ENCODE data around the gene PRAC1. TPM values are rescaled to one million over a fixed set of nuclear protein-coding genes. Genes with fewer than 3 reads are reported as not detected.

Gene PRAC1
- total and polyA plus RNA-seq, 10 of the 15 experiments (the other 5 are each of a cell fraction or from before 2014, with no cell fraction given): not detected

GRCh38 chr17:48755356-48755755, 33.0 kb upstream of the PRAC1 start:
- Histone ChIP-seq H2AFZ (ENCODE audit: control insufficient read depth, low read depth, low read length) (no peak overlapping the region), H3K27ac (ENCODE audit: control insufficient read depth, insufficient read depth) (no peak overlapping the region), H3K9me3 (replicated peaks; ENCODE audit: control insufficient read depth, insufficient read depth, low read length) (no peaks in the 10 kb centered on the region), H3K4me1 (ENCODE audit: control insufficient read depth, insufficient read depth, low read length) (no peaks in the 10 kb centered on the region), H4K20me1 (ENCODE audit: control insufficient read depth, insufficient read depth) (peaks cover 2% of the 10 kb centered on the region; the same call in 1 of the 2 replicates), H3K36me3 (ENCODE audit: control insufficient read depth in 2 of 2, insufficient read depth in 2 of 2, low read length in 1 of 2) (no peaks in the 10 kb centered on the region), H3K9ac (ENCODE audit: control insufficient read depth, insufficient read depth, low read length) (no peak overlapping the region), H3K4me3 (no peak overlapping the region), H3K27me3 (replicated peaks in 1 of 2; ENCODE audit: control insufficient read depth in 2 of 2, insufficient read depth in 2 of 2, low read length in 1 of 2) (peaks cover 23 to 28% of the 10 kb centered on the region in 2 experiments), H3K79me2 (ENCODE audit: control insufficient read depth, insufficient read depth, low read length) (no peaks in the 10 kb centered on the region), H3K4me2 (ENCODE audit: control insufficient read depth, insufficient read depth) (no peak overlapping the region)
- ChIA-PET SMC1A (ENCODE audit: uncharacterized antibody, unreplicated experiment) (interaction anchor here (0.5 kb wide), 1 partner anchor 46 kb away, joined by 4 read pairs; no protein-coding TSS in a partner anchor), RAD21 (ENCODE audit: unreplicated experiment) (no interaction called here), POLR2A (no interaction called here), CTCF (interaction anchor here (0.9 kb wide), 1 partner anchor 76 kb away, joined by 3 read pairs; no protein-coding TSS in a partner anchor)
- intact Hi-C loops (cut with micrococcal nuclease; ENCODE audit: unreplicated experiment) (no loop called here), in situ Hi-C loops (cut with MboI) (no loop called here)
- DNase-seq (ENCODE audit: low read depth, low spot score) (no peak), ATAC-seq (no peak), FAIRE-seq (no peak)
- TF ChIP-seq KDM1A (IDR thresholded peaks at IDR 0.05; ENCODE audit: borderline replicate concordance): no peak
- TF ChIP-seq ZNF207 (IDR thresholded peaks at IDR 0.05; ENCODE audit: borderline replicate concordance): no peak
- TF ChIP-seq TAF1 (IDR thresholded peaks at IDR 0.05; ENCODE audit: borderline replicate concordance, low read depth, low read length): no peak
- no peak for TF ChIP-seq KAT2A (conservative IDR thresholded peaks at IDR 0.05; ENCODE audit: control insufficient read depth, low read depth, low read length)
- no peak for TF ChIP-seq MXI1 (IDR thresholded peaks at IDR 0.05; ENCODE audit: low read depth, low read length)
- no peak for TF ChIP-seq CBFB (IDR thresholded peaks at IDR 0.05; ENCODE audit: low read depth)
- BruUV-seq (replicated peaks): no TSS peak
- whole genome bisulfite sequencing (ENCODE audit: insufficient coverage, insufficient replicate concordance, low lambda C conversion rate, missing lambda C conversion rate): 14% methylated on average over 8 of the region's 8 CpGs

- WGBS (ENCODE audit: insufficient coverage, insufficient replicate concordance, low lambda C conversion rate, missing lambda C conversion rate): 53% methylated on average over 50 of the region's 52 CpGs
- CTCF ChIA-PET: no interaction called here
- intact Hi-C loops (cut with micrococcal nuclease; ENCODE audit: unreplicated experiment): no loop called here
These were observed 32.4 kb upstream of the PRAC1 start for GRCh38 chr17:48754500-48755261.

More at GRCh38 chr17:48754500-48755261, 32.4 kb upstream of the PRAC1 start:
- in situ Hi-C loops (cut with MboI): no loop called here
- ChIA-PET POLR2A (no interaction called here), SMC1A (ENCODE audit: uncharacterized antibody, unreplicated experiment) (no interaction called here), RAD21 (ENCODE audit: unreplicated experiment) (no interaction called here)
- ATAC-seq (no peak), DNase-seq (ENCODE audit: low read depth, low spot score) (no peak), FAIRE-seq (no peak)
- H3K4me1 ChIP-seq (ENCODE audit: control insufficient read depth, insufficient read depth, low read length): no peaks in the 10 kb centered on the region
- H3K36me3 ChIP-seq (ENCODE audit: control insufficient read depth in 2 of 2, insufficient read depth in 2 of 2, low read length in 1 of 2): no peaks in the 10 kb centered on the region
- no peak overlapping the region for H3K4me2 ChIP-seq (ENCODE audit: control insufficient read depth, insufficient read depth)
- no peak overlapping the region for H3K9ac ChIP-seq (ENCODE audit: control insufficient read depth, insufficient read depth, low read length)
- no peak overlapping the region for H3K27ac ChIP-seq (ENCODE audit: control insufficient read depth, insufficient read depth)
- H3K4me3 ChIP-seq: no peak overlapping the region
- TF ChIP-seq NFYB (IDR thresholded peaks at IDR 0.05; ENCODE audit: insufficient read depth, low read depth, low read length) (no peak), CREM (IDR thresholded peaks at IDR 0.05; ENCODE audit: low read depth) (no peak), MTA3 (IDR thresholded peaks at IDR 0.05; ENCODE audit: borderline replicate concordance, low read length) (no peak), USF2 (IDR thresholded peaks at IDR 0.05; ENCODE audit: borderline replicate concordance, low read depth, low read length) (no peak), EZH2 (IDR thresholded peaks at IDR 0.05; ENCODE audit: borderline replicate concordance, control insufficient read depth, low read depth, low read length) (0 out of 2 replicates have a peak, but pooled peaks have one; percentile 60), FOS (IDR thresholded peaks at IDR 0.05; ENCODE audit: borderline replicate concordance, extremely low read depth, insufficient read length) (no peak)
- no peak overlapping the region for H2AFZ ChIP-seq (ENCODE audit: control insufficient read depth, low read depth, low read length)
- no TSS peak for BruUV-seq (replicated peaks)
- H4K20me1 ChIP-seq (ENCODE audit: control insufficient read depth, insufficient read depth): peaks cover 2% of the 10 kb centered on the region; the same call in 1 of the 2 replicates
- no peaks in the 10 kb centered on the region for H3K79me2 ChIP-seq (ENCODE audit: control insufficient read depth, insufficient read depth, low read length)
- peaks cover 27 to 34% of the 10 kb centered on the region in 2 experiments for H3K27me3 ChIP-seq (replicated peaks in 1 of 2; ENCODE audit: control insufficient read depth in 2 of 2, insufficient read depth in 2 of 2, low read length in 1 of 2)
- no peaks in the 10 kb centered on the region for H3K9me3 ChIP-seq (replicated peaks; ENCODE audit: control insufficient read depth, insufficient read depth, low read length)

Measured in GM12878 (cell line).